DMS 273 (cell line): ENCODE data around the gene C17orf75.
"Not testable (repeated sequence)": the region's sequence is repeated elsewhere in the genome, so short reads cannot be mapped to it uniquely, and the experiment has no call there.

Experiments used
- DNase-seq: peaks from one replicate; lab custom pipeline; 2025; ENCODE audit not compliant: unreplicated experiment; lab: John Stamatoyannopoulos, UW

The C17orf75 gene

GRCh38 chr17:32341857-32342602, at the start of gene C17orf75:
C17orf75 (minus strand) TSS chr17:32342173; CDS start chr17:32342139, 34 bp downstream.
- peak; percentile 92 for DNase-seq

DNA sequence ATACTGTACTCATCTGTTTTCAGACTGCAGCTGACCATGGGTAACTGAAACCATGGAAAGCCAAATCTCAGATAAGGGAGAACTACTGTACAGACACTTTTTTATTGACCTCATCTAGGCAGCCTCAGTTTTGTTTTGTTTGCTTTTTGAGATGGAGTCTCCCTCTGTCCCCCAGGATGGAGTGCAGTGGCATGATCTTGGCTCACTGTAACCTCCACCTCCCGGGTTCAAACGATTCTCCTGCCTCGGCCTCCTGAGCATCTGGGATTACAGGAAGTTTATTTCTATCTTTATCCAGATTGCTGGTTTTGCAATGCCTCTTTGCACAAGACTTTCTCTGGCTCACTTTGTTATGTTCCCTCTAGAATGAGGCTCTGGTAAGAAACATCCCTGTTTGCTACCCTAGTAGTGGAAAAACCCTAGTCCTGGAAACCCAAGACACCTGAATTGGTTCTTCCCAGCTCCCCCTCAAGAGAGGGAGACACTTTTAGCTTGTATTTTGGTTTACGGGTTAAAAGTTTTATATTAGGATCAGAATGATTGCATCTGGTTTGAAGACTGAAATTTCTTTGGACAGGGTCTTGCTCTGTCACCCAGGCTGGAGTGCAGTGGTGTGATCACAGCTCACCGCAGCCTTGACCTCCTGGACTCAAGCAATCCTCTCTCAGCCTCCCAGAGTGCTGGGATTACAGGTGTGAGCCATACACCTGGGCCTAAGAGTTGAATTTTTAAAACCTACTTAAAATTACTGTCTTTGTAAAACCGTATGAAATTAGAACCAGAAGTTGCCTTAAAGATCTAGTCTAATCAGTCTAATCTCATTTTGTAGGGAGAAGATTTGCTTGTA, 46.9 kb upstream of the C17orf75 start:
- DNase-seq, result no peak

- not testable (repeated sequence) for DNase-seq
Observed at GRCh38 chr17:32388128-32388527, 46.2 kb upstream of the C17orf75 start.

GRCh38 chr17:32386844-32387243, 44.9 kb upstream of the C17orf75 start:
- no peak for DNase-seq

- DNase-seq, result no peak
Observed at GRCh38 chr17:32385971-32386370, 44.0 kb upstream of the C17orf75 start.

- peak; percentile 19 for DNase-seq
Observed at GRCh38 chr17:32385121-32385520, 43.1 kb upstream of the C17orf75 start.

DNA sequence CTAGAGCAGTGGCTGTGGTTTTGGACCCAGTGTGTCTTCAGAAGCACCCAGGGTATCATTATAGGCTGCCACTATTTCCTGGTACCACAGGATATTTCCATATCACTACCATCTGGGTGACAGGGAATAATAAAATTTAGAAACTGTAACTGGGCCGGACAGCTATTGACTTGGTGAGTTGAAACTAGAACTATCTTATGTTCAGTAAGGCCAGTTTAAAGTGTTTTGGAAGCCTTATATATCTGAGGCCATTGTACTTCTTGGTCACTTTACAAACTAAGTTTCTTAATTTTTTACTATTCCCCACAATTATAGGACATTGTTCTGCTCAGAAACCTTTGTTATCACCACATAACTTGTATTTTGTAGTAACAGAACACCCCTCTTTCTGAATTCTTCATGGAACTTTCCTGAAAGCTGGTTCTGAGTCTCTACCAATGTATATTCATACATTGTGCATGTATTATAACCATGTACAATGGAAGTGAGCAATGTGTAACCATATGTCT, 42.0 kb upstream of the C17orf75 start:
- DNase-seq, result peak; percentile 35

DNA sequence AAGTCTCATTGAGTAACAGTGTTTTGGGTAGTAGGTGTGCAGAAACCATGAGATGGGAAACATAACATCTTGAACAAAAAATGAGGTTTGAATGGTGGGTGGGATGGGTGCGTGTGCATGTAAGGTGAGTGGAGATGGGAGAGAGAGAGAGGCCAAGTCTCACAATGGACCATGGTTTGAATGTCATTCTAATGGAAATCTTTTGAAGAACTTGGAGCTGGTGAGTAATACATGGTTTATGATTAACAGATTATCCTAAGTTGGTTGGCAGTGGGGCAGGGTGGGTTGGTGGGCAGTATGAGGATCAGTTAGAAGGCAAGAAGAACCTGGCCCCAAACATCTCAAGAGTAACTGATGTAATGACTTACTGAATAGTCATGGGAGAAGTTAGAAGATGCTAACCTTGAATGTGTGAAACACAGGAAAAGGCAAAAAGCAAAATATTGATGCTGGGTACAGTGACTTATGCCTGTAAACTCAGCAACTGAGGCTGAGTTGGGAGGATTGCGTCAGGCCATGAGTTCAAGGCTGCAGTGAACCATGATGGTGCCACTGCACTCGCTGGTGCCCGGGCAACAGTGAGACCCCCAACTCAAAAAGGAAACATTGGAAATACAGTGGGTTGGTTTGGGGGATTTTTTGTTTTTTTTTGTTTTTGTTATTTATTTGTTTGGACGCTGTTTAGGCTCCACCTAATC, 40.7 kb upstream of the C17orf75 start:
- DNase-seq, result no peak

DNA sequence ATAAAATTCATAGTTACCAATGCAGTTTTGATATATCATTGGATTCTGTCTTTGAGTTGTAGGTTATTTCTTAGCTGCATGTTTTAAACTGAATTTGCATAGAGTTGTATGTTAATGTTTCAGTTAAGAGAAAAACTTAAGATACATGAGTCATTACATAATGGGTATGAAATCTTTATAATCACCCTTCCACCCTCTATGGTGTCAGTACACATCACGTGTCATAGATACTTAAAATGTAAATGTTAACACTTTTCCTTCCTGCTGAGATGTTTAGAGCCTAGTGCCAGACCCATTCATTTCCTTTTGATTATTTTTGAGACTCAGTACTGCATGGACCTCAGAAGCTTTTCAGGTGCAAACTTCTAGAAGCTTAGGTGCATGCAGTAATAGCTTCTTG, 28.5 kb upstream of the C17orf75 start:
- DNase-seq, result no peak

DNA sequence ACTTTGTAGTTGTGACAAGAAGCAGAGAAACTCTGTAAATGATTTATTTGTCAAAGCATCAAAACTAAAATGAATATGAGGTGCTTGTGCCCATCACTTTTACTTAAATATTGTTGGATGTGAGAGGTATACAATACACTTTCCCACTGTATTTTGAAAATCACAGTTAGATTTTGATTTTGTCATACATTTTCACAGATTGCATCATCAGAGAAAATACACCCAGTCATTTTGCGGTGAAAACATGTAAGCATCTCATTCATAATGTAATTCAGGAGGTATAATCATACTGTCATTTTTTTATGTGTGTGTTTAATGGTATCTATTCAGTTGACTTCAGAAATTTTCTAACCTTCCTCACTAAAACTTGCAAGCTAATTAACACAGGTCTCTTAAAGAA, 19.3 kb upstream of the C17orf75 start:
- no peak for DNase-seq

- no peak for DNase-seq
Observed at GRCh38 chr17:32357615-32358014, 15.6 kb upstream of the C17orf75 start.

- no peak for DNase-seq
Observed at GRCh38 chr17:32356750-32357149, 14.8 kb upstream of the C17orf75 start.

DNA sequence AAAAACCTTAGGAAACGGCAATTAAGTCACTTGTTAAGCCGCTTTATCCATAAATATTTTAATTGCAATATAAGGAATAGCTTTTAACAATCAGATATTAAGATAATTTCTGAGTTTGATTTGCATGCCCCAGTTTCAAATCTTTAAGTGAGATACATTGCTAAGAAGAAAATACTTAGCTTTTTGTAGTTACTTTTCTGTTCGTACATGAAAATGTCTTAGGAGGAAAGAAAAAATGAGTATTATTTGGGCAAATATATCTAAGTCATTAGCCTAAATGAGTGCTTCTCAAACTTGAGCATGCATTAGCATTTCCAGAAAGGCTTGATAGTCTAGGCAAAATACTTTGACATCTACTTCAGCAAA, 14.4 kb upstream of the C17orf75 start:
- DNase-seq, result no peak

GRCh38 chr17:32355649-32356377, 13.8 kb upstream of the C17orf75 start:
- DNase-seq, result peak; percentile 34

DNA sequence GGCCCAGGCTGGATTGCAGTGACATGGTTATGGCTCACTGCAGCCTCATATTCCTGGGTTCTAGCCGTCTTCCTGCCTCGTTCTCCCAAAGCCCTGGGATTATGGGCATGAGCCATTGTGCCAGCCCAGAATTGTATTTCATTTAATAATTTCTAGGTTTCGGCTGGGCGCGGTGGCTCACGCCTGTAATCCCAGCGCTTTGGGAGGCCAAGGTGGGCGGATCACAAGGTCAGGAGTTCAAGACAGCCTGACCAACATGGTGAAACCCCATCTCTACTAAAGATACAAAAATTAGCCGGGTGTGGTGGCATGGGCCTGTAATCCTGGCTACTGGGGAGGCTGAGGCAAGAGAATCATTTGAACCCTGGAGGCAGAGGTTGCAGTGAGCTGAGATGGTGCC, 10.8 kb upstream of the C17orf75 start:
- not testable (repeated sequence) for DNase-seq

- peak; percentile 70 for DNase-seq
Observed at GRCh38 chr17:32350666-32351418, 8.9 kb upstream of the C17orf75 start.

GRCh38 chr17:32349854-32350665, 8.1 kb upstream of the C17orf75 start, which contains the start of gene ZNF207:
ZNF207 (plus strand) TSS chr17:32350157; CDS start chr17:32350286, 129 bp downstream.
- DNase-seq, result peak; percentile 99

DNA sequence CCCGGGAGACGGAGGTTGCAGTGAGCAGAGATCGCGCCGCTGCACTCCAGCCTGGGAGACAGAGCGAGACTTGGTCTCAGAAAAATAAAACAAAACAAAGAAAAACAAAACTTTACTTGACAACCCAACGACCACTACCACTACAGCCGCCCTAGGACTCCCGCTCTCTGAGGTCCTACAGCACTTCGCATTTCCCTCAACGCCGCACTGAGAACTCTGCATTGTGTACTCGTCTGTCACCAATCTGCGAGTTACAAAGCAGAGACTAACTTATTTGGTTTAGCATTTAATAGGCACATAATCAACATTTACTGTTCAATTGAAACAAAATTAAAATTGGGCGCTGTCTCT, 7.5 kb upstream of the C17orf75 start:
- DNase-seq, result peak; percentile 56

GRCh38 chr17:32348483-32348800, 6.5 kb upstream of the C17orf75 start:
- no peak for DNase-seq
